Measurements from ENCODE around the gene YIPF1. TPM values are rescaled to one million over a fixed set of nuclear protein-coding genes. Genes with fewer than 3 reads are reported as not detected.

YIPF1 gene
- total and polyA plus RNA-seq, 2 donors (not counting 1 experiment from before 2014, with no cell fraction given) = 34.7 to 39.8 TPM

- H3K4me1 ChIP-seq (ENCODE audit: control insufficient read depth, extremely low read depth, insufficient read depth, low read length) = no peaks in the 10 kb centered on the region
- H3K36me3 ChIP-seq (ENCODE audit: control insufficient read depth, insufficient read depth, low read length) = no peaks in the 10 kb centered on the region
- DNase-seq (ENCODE audit: low read depth in 2 of 2) = peak; percentile 77 to 79
- H3K4me2 ChIP-seq (ENCODE audit: extremely low read depth, insufficient read depth, low read length) = no peak overlapping the region
- H3K9ac ChIP-seq (ENCODE audit: insufficient read depth, low read length) = no peak overlapping the region
- H3K27me3 ChIP-seq (ENCODE audit: control insufficient read depth, insufficient read depth, low read length) = no peaks in the 10 kb centered on the region
- no peak overlapping the region for H3K4me3 ChIP-seq (replicated peaks in 1 of 4; ENCODE audit: control extremely low read depth in 1 of 4, insufficient read depth in 1 of 4, low read depth in 3 of 4, low read length in 4 of 4)
- H4K20me1 ChIP-seq (ENCODE audit: control insufficient read depth, extremely low read depth, insufficient read depth, low read length) = no peaks in the 10 kb centered on the region
- TF ChIP-seq CTCF (conservative IDR thresholded peaks at IDR 0.05 in 1 of 2, IDR thresholded peaks at IDR 0.05 in 1 of 2; ENCODE audit: low read depth in 1 of 2, low read length in 2 of 2) = no peak
- TF ChIP-seq EZH2 (IDR thresholded peaks at IDR 0.05; ENCODE audit: low read length, missing control alignments) = no peak
- H2AFZ ChIP-seq (ENCODE audit: low read length) = no peak overlapping the region
- no peak overlapping the region for H3K27ac ChIP-seq (ENCODE audit: insufficient read depth, low read length)
- H3K79me2 ChIP-seq (ENCODE audit: control insufficient read depth, insufficient read depth, low read length) = no peaks in the 10 kb centered on the region
- H3K9me3 ChIP-seq (ENCODE audit: control insufficient read depth, insufficient read depth, low read depth, low read length) = no peaks in the 10 kb centered on the region
These were observed 81.7 kb downstream of the YIPF1 start for GRCh38 chr1:53807916-53808315.

GRCh38 chr1:53804791-53805505 is 84.6 kb downstream of the YIPF1 start:
- H2AFZ ChIP-seq (ENCODE audit: low read length) = no peak overlapping the region
- no peaks in the 10 kb centered on the region for H4K20me1 ChIP-seq (ENCODE audit: control insufficient read depth, extremely low read depth, insufficient read depth, low read length)
- no peak overlapping the region for H3K4me3 ChIP-seq (replicated peaks in 1 of 4; ENCODE audit: control extremely low read depth in 1 of 4, insufficient read depth in 1 of 4, low read depth in 3 of 4, low read length in 4 of 4)
- no peaks in the 10 kb centered on the region for H3K79me2 ChIP-seq (ENCODE audit: control insufficient read depth, insufficient read depth, low read length)
- H3K4me1 ChIP-seq (ENCODE audit: control insufficient read depth, extremely low read depth, insufficient read depth, low read length) = no peaks in the 10 kb centered on the region
- no peak overlapping the region for H3K4me2 ChIP-seq (ENCODE audit: extremely low read depth, insufficient read depth, low read length)
- no peaks in the 10 kb centered on the region for H3K27me3 ChIP-seq (ENCODE audit: control insufficient read depth, insufficient read depth, low read length)
- no peak overlapping the region for H3K27ac ChIP-seq (ENCODE audit: insufficient read depth, low read length)
- no peaks in the 10 kb centered on the region for H3K9me3 ChIP-seq (ENCODE audit: control insufficient read depth, insufficient read depth, low read depth, low read length)
- no peak for DNase-seq (ENCODE audit: low read depth in 2 of 2)
- no peak overlapping the region for H3K9ac ChIP-seq (ENCODE audit: insufficient read depth, low read length)
- TF ChIP-seq EZH2 (IDR thresholded peaks at IDR 0.05; ENCODE audit: low read length, missing control alignments) (no peak), CTCF (conservative IDR thresholded peaks at IDR 0.05 in 1 of 2, IDR thresholded peaks at IDR 0.05 in 1 of 2; ENCODE audit: low read depth in 1 of 2, low read length in 2 of 2) (no peak)
- no peaks in the 10 kb centered on the region for H3K36me3 ChIP-seq (ENCODE audit: control insufficient read depth, insufficient read depth, low read length)

- H4K20me1 ChIP-seq (ENCODE audit: control insufficient read depth, extremely low read depth, insufficient read depth, low read length) = no peaks in the 10 kb centered on the region
- H3K27ac ChIP-seq (ENCODE audit: insufficient read depth, low read length) = no peak overlapping the region
- H3K36me3 ChIP-seq (ENCODE audit: control insufficient read depth, insufficient read depth, low read length) = no peaks in the 10 kb centered on the region
- TF ChIP-seq CTCF (conservative IDR thresholded peaks at IDR 0.05 in 1 of 2, IDR thresholded peaks at IDR 0.05 in 1 of 2; ENCODE audit: low read depth in 1 of 2, low read length in 2 of 2) (no peak), EZH2 (IDR thresholded peaks at IDR 0.05; ENCODE audit: low read length, missing control alignments) (no peak)
- H3K9me3 ChIP-seq (ENCODE audit: control insufficient read depth, insufficient read depth, low read depth, low read length) = no peaks in the 10 kb centered on the region
- no peaks in the 10 kb centered on the region for H3K4me1 ChIP-seq (ENCODE audit: control insufficient read depth, extremely low read depth, insufficient read depth, low read length)
- no peaks in the 10 kb centered on the region for H3K79me2 ChIP-seq (ENCODE audit: control insufficient read depth, insufficient read depth, low read length)
- H3K4me2 ChIP-seq (ENCODE audit: extremely low read depth, insufficient read depth, low read length) = no peak overlapping the region
- H3K9ac ChIP-seq (ENCODE audit: insufficient read depth, low read length) = no peak overlapping the region
- H3K27me3 ChIP-seq (ENCODE audit: control insufficient read depth, insufficient read depth, low read length) = no peaks in the 10 kb centered on the region
- no peak overlapping the region for H2AFZ ChIP-seq (ENCODE audit: low read length)
- H3K4me3 ChIP-seq (replicated peaks in 1 of 4; ENCODE audit: control extremely low read depth in 1 of 4, insufficient read depth in 1 of 4, low read depth in 3 of 4, low read length in 4 of 4) = no peak overlapping the region
- no peak for DNase-seq (ENCODE audit: low read depth in 2 of 2)
These were observed 85.4 kb downstream of the YIPF1 start for GRCh38 chr1:53804181-53804580.

Other genes starting within 250 kb of the YIPF1 start
- under 0.01 TPM in 1 of 2 replicates, not detected in the other for gene GLIS1, start 150.6 kb downstream of the YIPF1 start, total RNA-seq
- gene GLIS1, start 150.6 kb downstream of the YIPF1 start, polyA plus RNA-seq = 0.05 and 0.11 TPM in 2 replicates
- 9.0 and 11.6 TPM in 2 replicates for gene NDC1, start 51.5 kb downstream of the YIPF1 start, total RNA-seq
- 14.3 and 27.1 TPM in 2 replicates for gene NDC1, start 51.5 kb downstream of the YIPF1 start, polyA plus RNA-seq
- gene DIO1, start 4.4 kb upstream of the YIPF1 start, total RNA-seq = not detected in 2 replicates
- gene DIO1, start 4.4 kb upstream of the YIPF1 start, polyA plus RNA-seq = not detected in 2 replicates
- gene IFT25, start 55.9 kb upstream of the YIPF1 start, total RNA-seq = 18.7 and 27.6 TPM in 2 replicates
- 37.6 and 40.4 TPM in 2 replicates for gene IFT25, start 55.9 kb upstream of the YIPF1 start, polyA plus RNA-seq
- 29.8 and 34.0 TPM in 2 replicates for gene LRRC42, start 56.6 kb upstream of the YIPF1 start, total RNA-seq
- 40.5 and 50.2 TPM in 2 replicates for gene LRRC42, start 56.6 kb upstream of the YIPF1 start, polyA plus RNA-seq
- gene LDLRAD1, start 128.4 kb upstream of the YIPF1 start, total RNA-seq = not detected in 2 replicates
- not detected in 2 replicates for gene LDLRAD1, start 128.4 kb upstream of the YIPF1 start, polyA plus RNA-seq
- gene TMEM59, start 163.4 kb upstream of the YIPF1 start, total RNA-seq = 217 and 431 TPM in 2 replicates
- gene TMEM59, start 163.4 kb upstream of the YIPF1 start, polyA plus RNA-seq = 337 and 480 TPM in 2 replicates
- 3.6 and 4.0 TPM in 2 replicates for gene TCEANC2, start 163.8 kb upstream of the YIPF1 start, total RNA-seq
- 3.0 and 3.6 TPM in 2 replicates for gene TCEANC2, start 163.8 kb upstream of the YIPF1 start, polyA plus RNA-seq

Measured in fibroblast of lung (primary cell).